Measurements from ENCODE around the gene TMC7.
"Not testable (repeated sequence)": the region's sequence is repeated elsewhere in the genome, so short reads cannot be mapped to it uniquely, and the experiment has no call there.

Gene TMC7

DNA sequence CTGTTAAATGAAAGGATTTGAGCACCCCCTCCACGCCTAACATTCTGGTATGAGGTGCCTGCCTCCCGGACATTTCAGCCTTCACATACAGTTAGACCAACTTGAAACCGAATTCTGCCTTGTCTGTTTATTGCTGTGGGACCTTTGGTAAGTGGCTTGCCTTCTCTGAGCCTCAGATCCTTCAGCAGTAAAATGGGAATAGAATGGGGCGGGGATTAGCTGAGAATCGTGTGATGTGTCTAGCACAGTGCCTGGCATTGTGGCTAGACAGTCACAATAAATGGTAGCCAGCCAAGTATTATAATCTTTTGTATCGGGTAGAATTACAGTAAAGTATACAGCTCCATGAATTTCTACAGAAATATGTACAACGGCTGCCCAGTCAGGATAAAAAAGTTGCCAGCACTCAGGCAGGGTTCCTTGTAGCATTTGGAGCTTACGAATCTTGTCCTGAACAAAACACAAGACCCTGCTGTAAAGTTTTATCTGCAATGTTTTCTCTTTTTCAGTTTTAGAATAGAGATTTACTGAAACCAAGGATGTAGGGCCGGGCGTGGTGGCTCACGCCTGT is 786 bp downstream of the TMC7 start:
- ATAC-seq, result no peak

DNA sequence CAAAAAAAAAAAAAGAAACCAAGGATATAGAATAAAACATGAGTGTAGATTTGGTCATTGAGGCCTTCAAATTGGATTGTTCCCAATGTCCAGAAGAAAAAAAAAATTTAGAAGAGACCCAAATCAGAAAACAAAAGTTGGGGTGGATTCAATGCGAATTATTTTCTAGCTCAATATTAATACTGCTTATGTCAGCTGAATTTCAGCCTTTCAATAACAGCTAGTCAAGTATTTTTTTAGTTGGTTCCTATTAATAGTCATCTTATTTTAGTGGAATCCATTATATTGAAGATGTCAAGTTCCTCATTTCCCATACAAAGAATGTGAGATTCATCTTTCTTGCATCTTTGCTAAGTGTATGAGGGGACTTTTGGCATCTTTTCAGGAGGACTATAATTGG is 1.5 kb downstream of the TMC7 start:
- ATAC-seq, result not testable (repeated sequence)

DNA sequence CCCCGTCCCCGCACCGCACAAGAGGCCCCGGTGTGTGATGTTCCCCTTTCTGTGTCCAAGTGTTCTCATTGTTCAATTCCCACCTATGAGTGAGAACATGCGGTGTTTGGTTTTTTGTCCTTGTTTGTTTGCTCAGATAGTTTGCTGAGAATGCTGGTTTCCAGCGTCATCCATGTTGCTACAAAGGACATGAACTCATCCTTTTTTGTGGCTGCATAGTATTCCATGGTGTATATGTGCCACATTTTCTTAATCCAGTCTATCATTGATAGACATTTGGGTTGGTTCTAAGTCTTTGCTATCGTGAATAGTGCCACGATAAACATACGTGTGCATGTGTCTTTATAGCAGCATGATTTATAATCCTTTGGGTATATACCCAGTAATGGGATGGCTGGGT is 8.0 kb downstream of the TMC7 start:
- ATAC-seq, result not testable (repeated sequence)

DNA sequence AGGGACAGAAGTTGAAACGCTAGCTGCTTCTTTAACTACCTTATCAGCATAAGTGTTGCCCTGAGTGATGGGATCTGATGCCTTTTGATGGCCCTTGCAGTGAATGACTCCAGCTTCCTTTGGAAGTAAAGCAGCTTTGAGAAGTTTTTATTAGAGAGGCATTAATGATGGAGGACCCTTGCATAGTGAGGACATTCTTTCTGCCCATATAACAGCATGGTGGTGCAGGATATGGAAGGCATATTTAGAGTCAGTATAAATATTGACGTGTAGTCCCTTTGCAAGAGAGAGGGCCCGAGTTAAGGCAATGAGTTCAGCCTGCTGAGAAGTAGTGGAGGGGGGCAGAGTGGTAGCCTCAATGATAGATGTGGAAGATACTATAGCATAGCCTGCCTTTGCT is 9.8 kb downstream of the TMC7 start:
- ATAC-seq, result not testable (repeated sequence)

DNA sequence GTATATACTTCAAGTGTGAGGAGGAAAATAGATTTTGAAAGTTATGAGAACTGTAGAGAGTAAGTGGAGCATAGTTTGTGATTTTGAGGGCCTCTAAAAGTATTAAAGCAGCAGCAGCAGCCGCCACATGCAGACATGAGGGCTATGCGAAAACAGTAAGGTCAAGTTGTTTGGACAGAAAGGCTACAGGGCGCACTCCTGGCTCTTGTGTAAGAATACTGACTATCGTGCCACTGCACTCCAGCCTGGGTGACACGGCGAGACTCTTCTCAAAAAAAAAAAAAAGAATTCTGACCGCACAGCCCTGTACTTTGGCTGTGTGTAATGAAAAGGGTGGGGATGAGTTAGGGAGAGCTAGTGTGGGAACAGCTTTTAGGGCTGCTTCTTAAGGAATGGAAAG is 10.4 kb downstream of the TMC7 start:
- not testable (repeated sequence) for ATAC-seq

DNA sequence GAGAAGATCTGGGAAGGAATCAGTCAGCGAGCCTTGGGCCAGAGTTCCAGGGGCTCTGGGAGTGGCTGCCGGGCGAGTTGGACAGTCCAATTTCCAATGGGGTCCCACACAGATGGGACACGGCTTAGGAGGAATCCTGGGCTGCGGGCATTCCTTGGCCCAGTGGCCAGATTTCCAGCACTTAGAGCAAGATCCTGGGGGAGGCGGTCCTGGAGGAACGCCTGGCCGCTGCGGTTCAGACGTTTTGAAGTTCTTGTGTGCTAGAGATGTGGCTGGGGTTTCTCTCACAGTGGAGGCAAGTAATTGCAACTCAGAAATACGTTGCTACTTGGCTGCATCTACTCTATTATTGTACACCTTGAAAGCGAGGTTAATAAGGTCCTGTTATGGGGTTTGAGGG is 11.7 kb downstream of the TMC7 start:
- ATAC-seq, result not testable (repeated sequence)

DNA sequence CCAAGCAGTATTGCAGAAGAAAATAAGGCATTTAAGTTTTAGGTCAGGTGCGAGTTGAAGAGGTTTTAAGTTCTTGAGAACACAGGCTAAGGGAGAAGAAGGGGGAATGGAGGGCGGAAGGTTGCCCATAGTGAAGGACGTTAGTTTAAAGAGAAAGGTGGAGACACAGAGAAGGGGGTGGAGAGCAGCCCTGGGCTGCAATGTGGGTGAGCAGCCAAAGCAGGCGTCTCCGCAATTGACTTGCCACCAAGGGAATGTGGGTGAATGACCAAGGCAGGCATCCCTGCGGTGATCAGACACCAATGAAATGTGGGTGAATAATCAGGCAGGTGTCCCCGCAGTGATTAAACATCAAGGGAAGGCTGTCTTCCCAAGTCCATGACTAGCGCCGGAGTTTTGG is 12.8 kb downstream of the TMC7 start:
- ATAC-seq, result not testable (repeated sequence)

DNA sequence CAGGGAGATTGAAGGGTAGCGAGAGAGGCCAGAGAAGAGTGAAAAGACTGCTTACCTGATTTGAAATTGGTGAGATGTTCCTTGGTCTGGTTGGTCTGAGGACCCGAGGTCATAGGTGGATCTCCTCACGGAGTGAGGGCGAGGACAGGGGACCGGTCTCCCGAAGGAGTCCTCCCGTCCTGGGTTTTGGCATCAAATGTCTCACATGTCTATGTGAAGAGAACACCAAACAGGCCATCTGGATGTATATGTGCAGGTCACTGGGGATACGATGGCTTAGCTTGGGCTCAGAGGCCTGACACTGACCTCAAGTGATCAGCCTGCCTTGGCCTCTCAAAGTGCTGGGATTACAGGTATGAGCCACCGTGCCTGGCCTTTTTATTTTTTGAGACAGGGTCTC is 13.3 kb downstream of the TMC7 start:
- ATAC-seq, result not testable (repeated sequence)

DNA sequence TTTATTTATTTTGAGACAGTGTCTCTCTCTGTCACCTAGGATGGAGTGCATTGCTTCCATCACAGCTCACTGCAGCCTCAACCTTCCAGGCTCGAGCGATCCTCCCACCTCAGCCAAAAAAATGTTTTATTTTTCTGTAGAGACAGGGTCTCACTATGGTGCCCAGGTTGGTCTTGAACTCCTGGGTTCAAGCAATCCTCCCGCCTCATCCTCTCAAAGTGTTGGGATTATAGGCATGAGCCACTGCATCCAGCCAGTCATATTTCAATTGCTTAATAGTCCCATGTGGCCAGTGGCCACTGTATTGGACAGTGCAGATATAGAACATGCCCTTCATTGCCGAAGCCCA is 15.3 kb downstream of the TMC7 start:
- no peak for ATAC-seq

DNA sequence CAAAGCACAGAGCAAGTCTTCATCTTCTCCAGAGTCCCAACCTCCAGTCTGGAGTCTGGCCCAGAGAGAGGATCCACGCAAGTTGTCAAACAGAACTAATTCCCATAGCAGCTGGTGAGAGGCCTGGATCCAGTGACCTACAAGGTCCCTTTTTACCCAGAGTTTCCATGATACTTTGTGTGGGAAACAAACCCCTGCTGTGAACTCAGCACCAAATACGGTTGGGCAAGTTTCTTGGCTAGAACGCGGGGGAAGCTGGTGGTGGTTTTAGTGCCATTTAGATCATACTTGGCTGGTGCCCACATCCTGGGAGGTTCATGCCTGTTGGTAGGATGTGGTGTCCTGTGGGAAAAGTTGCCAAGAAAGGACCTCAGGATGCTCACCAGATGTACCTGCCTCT is 18.1 kb downstream of the TMC7 start:
- no peak for ATAC-seq

DNA sequence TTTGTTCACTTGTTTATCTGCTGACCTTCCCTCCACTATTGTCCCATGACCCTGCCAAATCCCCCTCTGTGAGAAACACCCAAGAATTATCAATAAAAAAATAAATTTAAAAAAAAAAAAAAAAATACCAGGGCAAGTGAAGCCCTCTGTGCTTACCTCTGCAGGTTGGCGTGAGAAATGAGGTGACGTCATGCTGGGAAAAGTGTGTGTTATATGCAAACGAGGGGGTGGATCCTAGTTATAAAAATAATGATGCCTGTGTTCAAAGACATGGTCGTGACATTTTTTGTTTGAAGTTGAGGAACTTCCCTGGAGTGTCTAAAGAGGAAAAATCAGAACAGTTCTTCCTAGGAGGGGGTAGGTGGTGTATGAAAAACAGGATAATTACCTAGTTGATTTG is 20.2 kb downstream of the TMC7 start:
- no peak for ATAC-seq

DNA sequence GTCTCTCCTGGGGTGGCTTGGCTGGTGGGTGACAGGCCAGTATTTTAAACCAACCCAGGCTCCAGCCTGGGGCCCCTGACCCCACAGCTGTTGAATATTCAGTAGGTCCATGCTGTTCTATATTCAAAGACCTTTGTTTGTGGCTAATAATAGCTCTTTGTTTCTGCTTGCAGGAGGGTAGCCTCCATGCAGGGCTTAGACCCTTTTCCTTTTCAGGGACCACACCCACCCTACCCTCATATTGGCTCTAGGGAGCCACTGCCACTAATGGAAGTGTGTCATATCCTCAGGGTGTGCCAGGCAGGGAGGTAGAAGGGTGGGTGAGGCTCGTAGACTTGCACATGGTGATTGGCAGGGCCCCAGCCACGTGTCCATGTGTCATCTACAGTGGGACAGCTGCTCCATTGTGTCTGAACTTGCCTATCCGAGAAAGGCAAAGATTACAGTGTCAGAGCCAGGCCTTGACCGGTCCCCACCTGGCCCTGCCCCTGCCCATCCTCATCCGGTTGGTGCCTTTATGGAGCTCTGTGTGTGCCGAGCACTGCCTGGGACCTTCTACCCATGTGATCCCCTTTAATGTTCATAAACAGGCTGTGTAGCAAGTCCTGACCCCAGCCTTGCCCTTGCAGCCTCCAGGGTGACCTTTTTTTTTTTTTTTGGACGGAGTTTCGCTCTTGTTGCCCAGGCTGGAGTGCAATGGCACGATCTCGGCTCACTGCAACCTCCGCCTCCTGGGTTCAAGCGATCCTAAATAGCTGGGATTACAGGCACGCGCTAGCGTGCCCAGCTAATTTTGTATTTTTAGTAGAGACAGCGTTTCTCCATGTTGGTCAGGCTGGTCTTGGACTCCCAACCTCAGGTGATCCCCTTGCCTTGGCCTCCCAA is 22.1 kb downstream of the TMC7 start:
- ATAC-seq, result no peak

DNA sequence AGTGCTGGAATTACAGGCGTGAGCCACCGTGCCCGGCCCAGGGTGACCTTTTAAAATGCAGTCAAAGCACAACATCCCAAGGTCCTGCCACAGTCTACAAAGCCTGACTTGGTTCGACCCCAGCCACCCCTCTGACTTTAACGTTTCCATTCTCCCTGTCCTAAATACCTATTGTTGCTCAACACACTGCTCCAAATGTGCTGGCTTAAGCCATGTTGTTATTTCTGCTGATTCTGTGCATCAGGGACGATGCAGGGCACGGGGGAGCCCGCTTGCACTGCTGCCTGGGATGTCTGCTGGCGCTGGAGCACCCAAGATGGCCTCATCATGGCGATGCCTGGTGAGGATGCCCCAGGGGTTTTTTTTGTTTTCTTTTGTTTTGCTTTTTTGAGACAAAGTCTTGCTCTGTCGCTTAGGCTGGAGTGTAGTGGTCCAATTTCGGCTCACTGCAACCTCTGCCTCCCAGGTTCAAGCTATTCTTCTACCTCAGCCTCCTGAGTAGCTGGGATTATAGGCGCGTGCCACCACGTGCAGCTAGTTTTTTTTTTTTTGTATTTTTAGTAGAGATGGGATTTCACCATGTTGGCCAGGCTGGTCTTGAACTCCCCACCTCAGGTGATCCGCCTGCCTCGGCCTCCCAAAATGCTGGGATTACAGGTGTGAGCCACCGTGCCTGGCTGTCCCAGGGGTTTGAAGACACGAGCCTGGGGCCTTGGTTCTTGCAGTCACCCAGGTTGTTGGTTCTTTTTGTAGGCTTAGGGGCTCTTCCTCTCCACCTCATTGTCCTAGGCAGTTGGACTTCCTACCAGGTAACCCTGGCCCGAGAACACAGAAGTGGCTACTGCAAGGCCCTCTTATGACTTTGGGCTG is 22.9 kb downstream of the TMC7 start:
- ATAC-seq, result no peak

DNA sequence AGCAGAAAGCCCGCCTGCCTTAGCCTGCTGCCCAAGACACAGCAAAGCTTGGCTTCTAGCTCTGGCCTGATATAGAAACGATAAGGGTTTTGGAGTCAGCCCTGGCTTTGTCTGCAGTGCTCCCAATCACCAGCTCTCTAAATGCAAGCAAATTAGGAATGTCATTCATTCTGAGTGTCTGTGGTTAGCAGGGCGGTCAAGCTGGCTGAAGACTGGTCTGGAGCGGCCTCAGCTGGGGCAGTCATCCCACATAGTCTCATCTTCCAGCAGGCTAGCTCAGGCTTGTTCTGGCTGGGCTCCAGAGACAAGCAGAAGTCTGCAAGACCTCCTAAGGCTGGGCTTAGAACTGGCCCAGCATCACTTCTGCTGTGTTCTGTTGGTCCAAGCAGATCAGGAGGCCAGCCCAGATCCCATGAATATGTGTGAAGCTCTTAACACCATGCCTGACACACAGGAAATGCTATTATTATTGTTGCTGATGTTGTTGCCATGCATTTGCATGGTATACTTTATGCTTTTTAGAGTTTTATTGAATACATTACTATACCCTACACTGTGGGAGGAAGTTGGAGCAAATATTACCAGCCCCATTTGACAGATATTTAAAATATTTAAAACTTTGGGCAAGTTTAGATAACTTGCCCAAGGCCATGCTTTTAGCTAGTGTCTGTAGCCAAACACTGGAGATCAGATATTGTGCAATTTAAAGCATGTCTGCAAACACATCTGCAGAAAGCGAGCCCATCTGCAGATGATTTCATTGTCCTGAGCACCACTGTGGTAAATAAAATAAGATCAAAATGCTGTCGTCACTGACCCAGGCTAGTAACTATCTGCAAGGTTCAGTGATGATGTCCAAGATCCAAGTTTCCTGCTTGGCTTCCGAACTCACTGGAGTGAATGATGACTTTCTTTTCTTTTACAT is 24.8 kb downstream of the TMC7 start:
- no peak for ATAC-seq

DNA sequence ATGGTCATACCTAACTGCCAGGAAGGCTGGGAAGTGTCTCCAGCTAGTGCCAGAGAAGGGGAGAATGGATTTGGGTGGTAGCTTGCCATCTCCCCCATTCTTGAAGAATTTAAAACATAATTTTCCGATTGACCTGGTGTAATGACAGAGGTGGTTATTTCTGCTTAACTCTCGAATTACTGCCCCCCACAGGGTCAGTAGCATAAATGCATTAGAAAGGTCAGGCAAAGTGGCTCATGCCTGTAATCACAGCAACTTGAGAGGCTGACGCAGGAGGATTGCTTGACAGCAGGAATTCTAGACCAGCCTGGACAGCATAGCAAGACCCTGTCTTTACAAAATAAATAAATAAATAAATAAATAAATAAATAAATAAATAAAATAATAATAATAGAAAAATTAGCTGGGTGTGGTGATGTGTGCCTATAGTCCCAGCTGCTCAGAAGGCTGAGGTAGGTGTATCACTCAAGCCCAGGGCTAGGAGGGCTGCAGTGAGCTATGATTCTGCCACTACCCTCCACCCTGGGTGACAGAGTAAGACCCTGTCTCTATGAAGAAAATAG is 27.5 kb downstream of the TMC7 start:
- ATAC-seq, result no peak

DNA sequence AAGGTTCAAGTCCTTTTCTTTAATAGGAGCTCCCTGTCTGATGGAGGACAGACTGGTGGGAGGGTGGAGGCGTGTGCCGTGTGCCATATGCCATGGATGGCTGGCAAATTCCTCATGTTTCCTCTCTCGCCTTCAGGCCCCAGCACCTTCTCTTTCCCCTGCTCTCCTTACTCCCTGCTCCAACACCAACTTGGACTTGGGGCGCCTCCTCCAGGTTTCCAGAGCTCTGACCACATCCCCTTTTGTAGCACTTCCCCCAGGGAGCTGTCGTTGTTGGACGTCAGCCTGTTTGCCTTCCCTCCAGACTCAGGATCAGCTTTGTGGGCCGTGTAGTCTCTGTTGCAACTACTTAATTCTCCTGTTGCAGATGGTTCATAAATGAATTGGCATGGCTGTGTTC is 30.7 kb downstream of the TMC7 start:
- ATAC-seq, result no peak

DNA sequence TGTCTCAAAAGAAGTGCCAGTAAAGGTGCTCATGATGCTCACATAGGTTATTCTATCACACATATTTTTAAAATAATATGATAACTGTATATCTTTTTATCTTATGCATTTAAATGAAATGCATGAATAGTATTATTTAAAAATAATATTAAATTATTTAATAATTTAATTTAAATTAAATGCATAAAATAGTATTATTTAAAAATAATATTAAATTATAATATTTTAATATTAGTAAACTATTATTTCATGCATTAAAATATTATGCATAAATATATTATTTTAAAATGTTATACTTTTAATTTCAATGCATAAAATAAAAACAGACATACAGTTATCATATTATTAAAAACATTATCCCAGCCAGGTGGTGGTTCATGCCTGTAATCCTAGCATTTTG is 33.4 kb downstream of the TMC7 start:
- ATAC-seq, result no peak

DNA sequence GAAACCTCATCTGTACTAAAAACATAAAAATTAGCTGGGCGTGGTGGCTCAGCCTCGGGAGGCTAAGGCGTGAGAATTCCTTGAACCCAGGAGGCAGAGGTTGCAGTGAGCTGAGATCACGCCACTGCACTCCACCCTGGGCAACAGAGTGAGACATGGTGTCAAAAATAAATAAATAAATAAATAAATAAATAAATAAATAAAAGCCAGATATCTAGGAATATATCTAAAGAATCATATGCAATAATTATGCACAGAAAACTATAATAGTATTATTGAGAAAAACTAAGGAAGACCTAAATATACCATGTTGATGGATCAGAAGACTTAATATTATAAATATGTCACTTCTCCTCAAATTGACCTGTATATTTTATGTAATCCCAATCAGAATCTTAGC is 37.0 kb downstream of the TMC7 start:
- no peak for ATAC-seq

DNA sequence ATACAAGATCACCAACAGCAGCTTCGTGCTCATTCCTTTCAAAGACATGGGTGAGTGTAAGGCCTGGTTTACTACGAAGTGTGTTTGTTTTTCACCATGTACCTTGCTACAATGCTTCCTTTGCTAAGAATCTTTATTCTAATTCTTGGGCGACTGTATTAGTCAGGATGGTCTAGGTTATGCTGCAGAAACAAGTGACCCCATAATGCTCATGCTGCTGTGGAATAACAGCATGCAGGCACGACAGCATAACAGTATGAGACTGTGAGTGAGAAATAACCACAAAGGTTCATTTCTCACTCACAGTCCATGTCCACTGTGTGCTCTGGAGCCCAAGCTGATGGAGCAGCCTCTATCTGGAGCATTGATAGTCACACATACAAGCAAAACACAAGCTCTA is 38.0 kb downstream of the TMC7 start:
- ATAC-seq, result no peak

DNA sequence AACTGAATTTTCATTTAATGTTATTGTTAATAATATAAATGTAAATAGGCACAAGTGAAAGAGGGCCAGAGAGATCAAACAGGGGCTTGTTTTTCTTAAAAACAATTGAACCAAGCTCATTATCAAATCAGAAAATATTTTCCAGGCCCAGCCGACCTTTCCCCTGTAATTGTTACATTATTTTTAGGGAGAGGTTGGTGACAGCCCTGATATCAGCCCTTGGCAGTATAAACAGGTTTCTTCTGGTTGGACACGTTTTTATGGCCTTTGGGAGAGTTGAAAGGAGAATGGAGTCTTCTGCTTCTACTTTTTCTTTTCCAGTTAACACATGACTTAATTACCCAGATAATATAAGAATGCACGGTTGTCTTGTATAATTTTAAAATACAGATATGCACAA is 43.7 kb downstream of the TMC7 start:
- ATAC-seq, result no peak

DNA sequence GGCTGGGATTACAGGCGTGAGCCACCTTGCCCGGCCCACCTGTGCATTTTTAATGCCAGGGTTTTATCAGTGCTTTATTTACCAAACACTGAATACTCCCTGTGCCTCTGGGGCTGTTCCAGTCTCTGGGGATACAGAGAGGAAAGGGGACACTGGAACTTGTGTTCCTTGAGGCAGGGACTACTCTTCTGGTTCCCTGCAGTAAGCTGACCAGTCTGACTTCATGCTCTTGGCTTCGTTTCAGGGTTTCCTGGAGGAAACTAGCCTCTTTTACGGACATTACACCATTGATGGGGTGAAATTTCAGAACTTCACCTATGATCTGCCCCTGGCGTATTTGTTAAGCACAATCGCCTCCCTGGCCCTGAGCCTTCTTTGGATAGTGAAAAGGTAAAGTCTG is 46.2 kb downstream of the TMC7 start:
- ATAC-seq, result no peak

DNA sequence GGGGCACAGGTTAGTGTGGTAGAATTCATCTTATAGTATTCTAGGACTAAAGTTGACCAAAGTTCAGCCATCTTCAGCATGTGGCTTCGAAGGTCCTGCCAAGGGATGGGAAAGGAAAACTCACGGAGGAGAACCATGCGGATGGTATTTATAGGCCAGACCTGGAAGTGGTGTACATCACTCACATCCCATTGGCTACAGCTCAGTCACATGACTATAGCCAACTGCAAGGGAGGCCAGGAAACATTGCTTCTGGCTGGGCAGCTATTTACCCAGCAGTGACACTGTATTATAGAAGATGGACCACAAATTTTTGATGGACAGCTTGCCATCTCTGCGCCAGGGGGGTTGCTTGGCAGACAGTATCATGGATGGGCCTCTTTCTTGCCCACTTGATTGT is 48.0 kb downstream of the TMC7 start:
- ATAC-seq, result no peak
